IMR-90 (cell line): Measurements from ENCODE around the gene WRAP53. TPM values are rescaled to one million over a fixed set of nuclear protein-coding genes. Genes with fewer than 3 reads are reported as not detected.

Experiments used
- ATAC-seq: fragments of 200-7000 bp; cut with Tn5 transposase; 2 replicates; pipeline ENCODE4 v1.9.1; 2020; ENCODE audit warnings: low read depth, mild to moderate bottlenecking, moderate library complexity
- BruUV-seq: library from RNA; stranded (reverse); fragments of 400-500 nt; replicated peaks from 2 replicates; lab custom pipeline; 2021; lab: Mats Ljungman, UMichigan
- CTCF ChIA-PET: fragments of 300-600 bp; formaldehyde crosslinking; extraction: SDS; loops from one replicate; lab custom pipeline; 2021; ENCODE audit warnings: antibody characterized with exemption; lab: Yijun Ruan, JAX
- POLR2A ChIA-PET: fragments of 300-600 bp; sonication (Branson Sonifier 250); formaldehyde crosslinking; loops from one replicate; lab custom pipeline; 2022; ENCODE audit warnings: antibody characterized with exemption; ENCODE audit not compliant: unreplicated experiment; lab: Charles Lee
- DNase-seq: peaks from one replicate; pipeline ENCODE4 v3.0.0; 2013
- H2AFZ ChIP-seq: replicated peaks from 2 replicates; pipeline ENCODE3; 2013; ENCODE audit warnings: low read length, mild to moderate bottlenecking; ENCODE audit not compliant: poor library complexity
- H2AK5ac ChIP-seq: 2 replicates; pipeline ENCODE4 v1.6.1; 2013; ENCODE audit warnings: low read depth, low read length, inconsistent platforms
- H2AK9ac ChIP-seq: replicated peaks from 2 replicates; pipeline ENCODE3; 2013; ENCODE audit warnings: mild to moderate bottlenecking, low read depth, low read length, moderate library complexity; ENCODE audit not compliant: poor library complexity
- H2BK120ac ChIP-seq: 2 replicates; pipeline ENCODE4 v1.6.1; 2013; ENCODE audit warnings: low read depth, low read length, inconsistent platforms
- H2BK15ac ChIP-seq: 3 replicates; pipeline ENCODE4 v1.6.1; 2013; ENCODE audit warnings: low read depth, low read length, inconsistent platforms
- H2BK20ac ChIP-seq: 2 replicates; pipeline ENCODE4 v1.6.1; 2013; ENCODE audit warnings: low read depth, mild to moderate bottlenecking, inconsistent platforms, low read length, moderate library complexity
- H2BK5ac ChIP-seq: 2 replicates; pipeline ENCODE4 v1.6.1; 2013; ENCODE audit warnings: mild to moderate bottlenecking, low read depth, low read length, inconsistent platforms; ENCODE audit not compliant: poor library complexity, severe bottlenecking
- H3K14ac ChIP-seq: replicated peaks from 2 replicates; pipeline ENCODE4 v1.6.1; 2013; ENCODE audit warnings: low read depth, low read length, inconsistent platforms
- H3K18ac ChIP-seq: 2 replicates; pipeline ENCODE4 v1.6.1; 2013; ENCODE audit warnings: low read depth, low read length, control low read depth
- H3K23ac ChIP-seq: 2 replicates; pipeline ENCODE4 v1.6.1; 2013; ENCODE audit warnings: low read depth, low read length, inconsistent platforms
- H3K27ac ChIP-seq: 2 replicates; pipeline ENCODE4 v1.5.1; 2013; ENCODE audit warnings: mild to moderate bottlenecking, control low read depth, low read length; ENCODE audit not compliant: insufficient read depth
- H3K27me3 ChIP-seq: 2 replicates; pipeline ENCODE4 v1.6.1; 2013; ENCODE audit warnings: low read length; ENCODE audit not compliant: control insufficient read depth, insufficient read depth
- H3K36me3 ChIP-seq: 2 replicates; pipeline ENCODE4 v1.6.1; 2013; ENCODE audit warnings: low read length, mixed read lengths; ENCODE audit not compliant: control insufficient read depth, insufficient read depth
- H3K4ac ChIP-seq: 2 replicates; pipeline ENCODE4 v1.6.1; 2013; ENCODE audit warnings: low read depth, low read length, inconsistent platforms
- H3K4me1 ChIP-seq: 2 replicates; pipeline ENCODE4 v1.6.1; 2013; ENCODE audit warnings: low read length, mixed read lengths; ENCODE audit not compliant: control insufficient read depth, insufficient read depth
- H3K4me2 ChIP-seq: 2 replicates; pipeline ENCODE4 v1.6.1; 2013; ENCODE audit warnings: low read depth, mild to moderate bottlenecking, control low read depth, low read length, moderate library complexity
- H3K4me3 ChIP-seq: 2 replicates; pipeline ENCODE4 v1.5.1; 2013; ENCODE audit warnings: low read depth, mild to moderate bottlenecking, control low read depth, low read length, moderate library complexity; ENCODE audit not compliant: insufficient read depth
- H3K56ac ChIP-seq: 2 replicates; pipeline ENCODE4 v1.6.1; 2013; ENCODE audit warnings: low read length, inconsistent platforms; ENCODE audit not compliant: insufficient read depth; ENCODE audit errors: extremely low read depth
- H3K79me1 ChIP-seq, 2 experiments: 2 replicates each; pipeline ENCODE4 v1.6.1; 2013; ENCODE audit warnings: low read length in 2 of 2, inconsistent platforms in 1 of 2, low read depth in 1 of 2
- H3K9ac ChIP-seq: 2 replicates; pipeline ENCODE4 v1.6.1; 2013; ENCODE audit warnings: low read depth, low read length, control low read depth
- H3K9me1 ChIP-seq: 2 replicates; pipeline ENCODE4 v1.6.1; 2013; ENCODE audit warnings: low read length, inconsistent platforms; ENCODE audit not compliant: insufficient read depth
- H3K9me3 ChIP-seq: 2 replicates; pipeline ENCODE4 v1.6.1; 2013; ENCODE audit warnings: low read length; ENCODE audit not compliant: control insufficient read depth, insufficient read depth
- H4K20me1 ChIP-seq: 2 replicates; pipeline ENCODE4 v1.6.1; 2013; ENCODE audit warnings: low read length, inconsistent platforms; ENCODE audit not compliant: insufficient read depth
- H4K5ac ChIP-seq: 2 replicates; pipeline ENCODE4 v1.6.1; 2013; ENCODE audit warnings: mild to moderate bottlenecking, low read depth, low read length, control low read depth
- H4K8ac ChIP-seq, 2 experiments: 2 replicates each; pipeline ENCODE4 v1.6.1; 2013; ENCODE audit warnings: low read depth in 2 of 2, low read length in 2 of 2, control low read depth in 1 of 2, inconsistent platforms in 1 of 2
- H4K91ac ChIP-seq: 2 replicates; pipeline ENCODE4 v1.6.1; 2013; ENCODE audit warnings: low read depth, low read length, inconsistent platforms; ENCODE audit not compliant: insufficient read depth
- BHLHE40 ChIP-seq: fragments of 150-350 bp; IDR thresholded peaks from 2 replicates; pipeline ENCODE4 v1.6.1; 2016; ENCODE audit warnings: mild to moderate bottlenecking, low read depth, low read length
- CEBPB ChIP-seq: IDR thresholded peaks from 2 replicates; pipeline ENCODE4 v1.6.1; 2012; ENCODE audit warnings: low read depth, low read length, improper control_type of control experiment
- CHD1 ChIP-seq: IDR thresholded peaks from 2 replicates; pipeline ENCODE4 v1.6.1; 2012; ENCODE audit warnings: low read depth, low read length, improper control_type of control experiment
- FOS ChIP-seq: fragments of 150-350 bp; IDR thresholded peaks from 2 replicates; pipeline ENCODE4 v1.6.1; 2016; ENCODE audit warnings: low read depth, low read length
- MAFK ChIP-seq: IDR thresholded peaks from 2 replicates; pipeline ENCODE4 v1.6.1; 2012; ENCODE audit warnings: low read depth, low read length, improper control_type of control experiment
- MAZ ChIP-seq: IDR thresholded peaks from 2 replicates; pipeline ENCODE4 v1.6.1; 2012; ENCODE audit warnings: low read depth, mild to moderate bottlenecking, low read length, improper control_type of control experiment, moderate library complexity, borderline replicate concordance
- MXI1 ChIP-seq: IDR thresholded peaks from 2 replicates; pipeline ENCODE4 v1.6.1; 2012; ENCODE audit warnings: low read depth, mild to moderate bottlenecking, low read length, moderate library complexity, borderline replicate concordance
- NFE2L2 ChIP-seq: fragments of 150-350 bp; IDR thresholded peaks from 2 replicates; pipeline ENCODE4 v1.6.1; 2016; ENCODE audit warnings: low read depth, mild to moderate bottlenecking, low read length
- POLR2A ChIP-seq: IDR thresholded peaks from 2 replicates; pipeline ENCODE4 v1.6.1; 2012; ENCODE audit warnings: mild to moderate bottlenecking, low read depth, low read length
- RAD21 ChIP-seq: IDR thresholded peaks from 2 replicates; pipeline ENCODE4 v1.6.1; 2012; ENCODE audit warnings: low read length, improper control_type of control experiment
- RCOR1 ChIP-seq: IDR thresholded peaks from 2 replicates; pipeline ENCODE4 v1.6.1; 2012; ENCODE audit warnings: mild to moderate bottlenecking, low read length, improper control_type of control experiment; ENCODE audit not compliant: insufficient replicate concordance
- RFX5 ChIP-seq: IDR thresholded peaks from 2 replicates; pipeline ENCODE4 v1.8.0; 2012; ENCODE audit warnings: low read depth, mild to moderate bottlenecking, low read length, moderate library complexity
- SMC3 ChIP-seq: fragments of 150-350 bp; IDR thresholded peaks from 2 replicates; pipeline ENCODE4 v1.6.1; 2016; ENCODE audit warnings: low read depth, mild to moderate bottlenecking, antibody characterized with exemption, low read length, moderate library complexity
- WGBS, 2 experiments: methylation state at CpG; one replicate each; pipeline versions ENCODE4 v1.1.5 to v1.1.7; 2013; ENCODE audit warnings: missing lambda C conversion rate in 2 of 2; ENCODE audit not compliant: insufficient read length in 1 of 2; ENCODE audit errors: extremely low coverage in 2 of 2; 5-methylcytosine and 5-hydroxymethylcytosine counted together
- dilution Hi-C: fragments of 300-500 bp; cut with HindIII; formaldehyde crosslinking; loops from one replicate; pipeline ENCODE4 v1.14.3; 2018; ENCODE audit warnings: low sequenced_read_pairs; ENCODE audit not compliant: unreplicated experiment
- in situ Hi-C: fragments of 300-500 bp; cut with MboI; formaldehyde crosslinking; loops from 3 replicates; pipeline ENCODE4 v1.14.3; 2019; ENCODE audit warnings: low sequenced_read_pairs, inconsistent platforms, mixed read lengths
- intact Hi-C: fragments of 100-400 bp; cut with micrococcal nuclease; formaldehyde crosslinking; loops from 2 replicates; pipeline ENCODE4 v1.10.0; 2022
- polyA plus RNA-seq, 3 experiments: library from polyadenylated mRNA; depleted of rRNA; stranded (reverse); fragments of >200 nt; gene quantifications; 2 replicates each; pipeline ENCODE4 v1.2.3, GENCODE V29; 2012; ENCODE audit warnings: low replicate concordance in 1 of 3
- total RNA-seq: library from RNA; depleted of rRNA; stranded (reverse); fragments of >200 nt; gene quantifications from 2 replicates; pipeline ENCODE4 v1.2.3, GENCODE V29; 2012
- TF ChIP-seq, protein P1 (sequence below): fragments of 150-350 bp; IDR thresholded peaks from 2 replicates; pipeline ENCODE4 v1.6.1; 2016; ENCODE audit warnings: low read depth, mild to moderate bottlenecking, low read length, moderate library complexity, borderline replicate concordance
- TF ChIP-seq, protein P2 (sequence below): conservative IDR thresholded peaks from 2 replicates; pipeline ENCODE4 v1.5.1; 2012; ENCODE audit warnings: mild to moderate bottlenecking, low read depth, low read length, improper control_type of control experiment
- TF ChIP-seq, protein P3 (sequence below): fragments of 150-350 bp; IDR thresholded peaks from 2 replicates; pipeline ENCODE4 v1.6.1; 2017; ENCODE audit warnings: mild to moderate bottlenecking, antibody characterized with exemption, low read length, low read depth

Gene WRAP53
- total and polyA plus RNA-seq, 2 of the 4 experiments (the other 2 are of a cell fraction): 6.6 to 9.5 TPM

DNA sequence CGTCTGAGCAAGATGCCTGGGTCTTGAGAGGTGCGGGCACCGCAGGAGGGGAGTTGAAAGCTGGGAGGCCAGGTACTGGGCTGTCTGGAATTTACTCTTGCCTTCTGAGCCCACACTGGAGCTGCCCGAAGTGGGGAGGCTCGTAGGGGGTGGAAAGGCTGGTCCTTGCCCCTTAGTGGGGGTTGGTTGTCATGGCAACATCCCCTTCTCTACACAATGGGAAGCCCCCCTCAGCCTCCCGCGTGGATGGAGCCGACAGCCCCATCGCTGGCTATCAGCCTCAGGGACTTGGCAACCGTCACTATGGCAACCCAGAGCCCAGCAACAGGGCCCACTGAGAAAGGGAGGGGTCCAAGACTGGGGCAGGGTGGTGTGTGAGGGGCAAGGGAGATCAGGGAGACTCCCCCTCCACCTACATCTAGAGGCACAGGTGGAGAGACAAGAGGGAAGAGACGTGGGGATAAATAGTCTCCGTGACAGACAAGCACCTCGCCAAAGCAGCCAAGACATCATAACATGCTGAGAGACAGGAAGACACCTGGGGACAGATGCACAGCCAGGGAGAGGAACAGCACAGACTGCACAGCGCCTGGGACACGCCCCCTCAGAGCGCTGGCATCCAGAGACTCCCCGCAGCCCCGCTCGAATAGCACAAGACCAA, 24.0 kb downstream of the WRAP53 start:
- in situ Hi-C loops: no loop called here
- Histone ChIP-seq H3K4me1 (peaks cover 4% of the 10 kb centered on the region; the same call in 1 of the 2 replicates), H2BK120ac (no peak overlapping the region), H3K9ac (no peak overlapping the region), H3K79me1 (no peaks in the 10 kb centered on the region), H2BK5ac (no peak overlapping the region), H3K27ac (no peak overlapping the region), H4K5ac (no peak overlapping the region), H3K9me3 (no peaks in the 10 kb centered on the region), H4K91ac (no peak overlapping the region), H3K4me3 (no peak overlapping the region), H3K18ac (no peak overlapping the region), H3K36me3 (no peaks in the 10 kb centered on the region), H2BK15ac (no peak overlapping the region), H2BK20ac (no peak overlapping the region), H2AFZ (no peak overlapping the region), H4K8ac (no peak overlapping the region), H4K20me1 (no peaks in the 10 kb centered on the region), H3K14ac (no peak overlapping the region), H3K27me3 (peaks cover 51% of the 10 kb centered on the region), H3K4me2 (no peak overlapping the region), H3K56ac (no peak overlapping the region), H3K23ac (no peak overlapping the region), H3K4ac (no peak overlapping the region), H2AK9ac (no peak overlapping the region), H2AK5ac (no peak overlapping the region), H3K9me1 (0 out of 2 replicates have a peak, but pooled peaks cover 4% of the 10 kb centered on the region)
- intact Hi-C loops: no loop called here
- dilution Hi-C loops: no loop called here
- TF ChIP-seq RAD21 (no peak), SMC3 (no peak), CHD1 (no peak), RFX5 (no peak), MXI1 (no peak), POLR2A (no peak), FOS (no peak), BHLHE40 (no peak), RCOR1 (no peak), MAFK (no peak), NFE2L2 (no peak), CEBPB (no peak), MAZ (no peak)
- TF ChIP-seq, protein P1, sequence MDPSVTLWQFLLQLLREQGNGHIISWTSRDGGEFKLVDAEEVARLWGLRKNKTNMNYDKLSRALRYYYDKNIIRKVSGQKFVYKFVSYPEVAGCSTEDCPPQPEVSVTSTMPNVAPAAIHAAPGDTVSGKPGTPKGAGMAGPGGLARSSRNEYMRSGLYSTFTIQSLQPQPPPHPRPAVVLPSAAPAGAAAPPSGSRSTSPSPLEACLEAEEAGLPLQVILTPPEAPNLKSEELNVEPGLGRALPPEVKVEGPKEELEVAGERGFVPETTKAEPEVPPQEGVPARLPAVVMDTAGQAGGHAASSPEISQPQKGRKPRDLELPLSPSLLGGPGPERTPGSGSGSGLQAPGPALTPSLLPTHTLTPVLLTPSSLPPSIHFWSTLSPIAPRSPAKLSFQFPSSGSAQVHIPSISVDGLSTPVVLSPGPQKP: no peak
- TF ChIP-seq, protein P2, sequence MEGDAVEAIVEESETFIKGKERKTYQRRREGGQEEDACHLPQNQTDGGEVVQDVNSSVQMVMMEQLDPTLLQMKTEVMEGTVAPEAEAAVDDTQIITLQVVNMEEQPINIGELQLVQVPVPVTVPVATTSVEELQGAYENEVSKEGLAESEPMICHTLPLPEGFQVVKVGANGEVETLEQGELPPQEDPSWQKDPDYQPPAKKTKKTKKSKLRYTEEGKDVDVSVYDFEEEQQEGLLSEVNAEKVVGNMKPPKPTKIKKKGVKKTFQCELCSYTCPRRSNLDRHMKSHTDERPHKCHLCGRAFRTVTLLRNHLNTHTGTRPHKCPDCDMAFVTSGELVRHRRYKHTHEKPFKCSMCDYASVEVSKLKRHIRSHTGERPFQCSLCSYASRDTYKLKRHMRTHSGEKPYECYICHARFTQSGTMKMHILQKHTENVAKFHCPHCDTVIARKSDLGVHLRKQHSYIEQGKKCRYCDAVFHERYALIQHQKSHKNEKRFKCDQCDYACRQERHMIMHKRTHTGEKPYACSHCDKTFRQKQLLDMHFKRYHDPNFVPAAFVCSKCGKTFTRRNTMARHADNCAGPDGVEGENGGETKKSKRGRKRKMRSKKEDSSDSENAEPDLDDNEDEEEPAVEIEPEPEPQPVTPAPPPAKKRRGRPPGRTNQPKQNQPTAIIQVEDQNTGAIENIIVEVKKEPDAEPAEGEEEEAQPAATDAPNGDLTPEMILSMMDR: no peak
- TF ChIP-seq, protein P3, sequence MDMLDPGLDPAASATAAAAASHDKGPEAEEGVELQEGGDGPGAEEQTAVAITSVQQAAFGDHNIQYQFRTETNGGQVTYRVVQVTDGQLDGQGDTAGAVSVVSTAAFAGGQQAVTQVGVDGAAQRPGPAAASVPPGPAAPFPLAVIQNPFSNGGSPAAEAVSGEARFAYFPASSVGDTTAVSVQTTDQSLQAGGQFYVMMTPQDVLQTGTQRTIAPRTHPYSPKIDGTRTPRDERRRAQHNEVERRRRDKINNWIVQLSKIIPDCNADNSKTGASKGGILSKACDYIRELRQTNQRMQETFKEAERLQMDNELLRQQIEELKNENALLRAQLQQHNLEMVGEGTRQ: no peak
- no TSS peak for BruUV-seq
- ChIA-PET CTCF (interaction anchor here (0.6 kb wide), 1 partner anchor 9 kb away, joined by 3 read pairs; no protein-coding TSS in a partner anchor), POLR2A (no interaction called here)
- no peak for ATAC-seq
- no peak for DNase-seq
- WGBS, 2 experiments: 20% methylated on average over 2 of the region's 19 CpGs; no CpG with 5 or more reads in 1 of the 2 experiments
